PFSK-1 (cell line): ENCODE data around the gene CABP4.

Experiments
- FOXP2 ChIP-seq: optimal IDR thresholded peaks from 2 replicates; pipeline ENCODE3; 2011; ENCODE audit warnings: borderline replicate concordance, control low read depth, inconsistent platforms; ENCODE audit not compliant: insufficient read depth; ENCODE audit errors: extremely low read length, extremely low read depth
- POLR2AphosphoS5 ChIP-seq: IDR thresholded peaks from 2 replicates; pipeline ENCODE4 v1.6.1; 2012; ENCODE audit warnings: low read depth, mild to moderate bottlenecking, control low read depth, low read length, moderate library complexity
- TAF1 ChIP-seq: IDR thresholded peaks from 2 replicates; pipeline ENCODE4 v1.6.1; 2012; ENCODE audit warnings: low read length, control low read depth, borderline replicate concordance; ENCODE audit not compliant: insufficient read depth
- TF ChIP-seq, protein P1 (sequence below), 2 experiments: IDR thresholded peaks; 2 replicates each; pipeline versions ENCODE4 v1.6.1 to v1.8.0; 2011 to 2012; ENCODE audit warnings: low read depth in 2 of 2, low read length in 2 of 2, control low read depth in 1 of 2, inconsistent platforms in 1 of 2, mild to moderate bottlenecking in 1 of 2, moderate library complexity in 1 of 2; ENCODE audit not compliant: insufficient read depth in 1 of 2

DNA sequence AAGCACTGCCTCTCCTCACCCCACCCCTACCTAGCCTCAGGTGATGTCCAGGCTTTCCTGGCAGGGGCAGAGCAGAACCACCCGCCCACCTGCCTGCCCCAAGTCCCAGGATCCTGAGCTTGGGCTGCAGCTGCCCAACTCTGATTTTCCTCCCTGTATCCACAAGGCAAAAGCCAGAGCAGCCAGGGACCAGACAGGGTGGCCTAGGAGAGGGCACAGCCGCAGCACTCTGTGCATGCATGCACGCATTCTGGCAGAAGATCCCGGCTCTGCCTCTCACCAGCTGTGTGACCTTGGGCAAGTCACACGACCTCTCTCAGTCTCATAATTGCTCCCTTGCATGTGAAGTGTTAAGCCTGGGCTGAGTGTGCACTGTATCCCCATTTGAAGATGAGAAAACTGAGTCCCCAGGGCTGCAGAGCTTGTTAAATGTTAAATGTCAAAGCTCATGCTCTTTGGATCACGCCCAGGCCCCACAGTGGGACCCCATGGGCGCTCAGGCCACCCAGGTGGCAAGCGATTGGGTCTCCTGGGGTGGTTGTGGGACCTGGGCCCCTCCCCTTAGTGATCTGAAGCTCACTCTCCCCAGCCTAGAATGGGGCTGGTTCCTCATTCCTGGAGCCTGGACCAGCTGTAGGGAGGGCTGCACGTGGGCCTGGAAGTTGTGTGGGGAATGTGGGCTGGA lies 42.5 kb upstream of the CABP4 start:
- TF ChIP-seq FOXP2 = no peak
- no peak for TF ChIP-seq TAF1
- no peak for TF ChIP-seq POLR2AphosphoS5
- TF ChIP-seq, protein P1, sequence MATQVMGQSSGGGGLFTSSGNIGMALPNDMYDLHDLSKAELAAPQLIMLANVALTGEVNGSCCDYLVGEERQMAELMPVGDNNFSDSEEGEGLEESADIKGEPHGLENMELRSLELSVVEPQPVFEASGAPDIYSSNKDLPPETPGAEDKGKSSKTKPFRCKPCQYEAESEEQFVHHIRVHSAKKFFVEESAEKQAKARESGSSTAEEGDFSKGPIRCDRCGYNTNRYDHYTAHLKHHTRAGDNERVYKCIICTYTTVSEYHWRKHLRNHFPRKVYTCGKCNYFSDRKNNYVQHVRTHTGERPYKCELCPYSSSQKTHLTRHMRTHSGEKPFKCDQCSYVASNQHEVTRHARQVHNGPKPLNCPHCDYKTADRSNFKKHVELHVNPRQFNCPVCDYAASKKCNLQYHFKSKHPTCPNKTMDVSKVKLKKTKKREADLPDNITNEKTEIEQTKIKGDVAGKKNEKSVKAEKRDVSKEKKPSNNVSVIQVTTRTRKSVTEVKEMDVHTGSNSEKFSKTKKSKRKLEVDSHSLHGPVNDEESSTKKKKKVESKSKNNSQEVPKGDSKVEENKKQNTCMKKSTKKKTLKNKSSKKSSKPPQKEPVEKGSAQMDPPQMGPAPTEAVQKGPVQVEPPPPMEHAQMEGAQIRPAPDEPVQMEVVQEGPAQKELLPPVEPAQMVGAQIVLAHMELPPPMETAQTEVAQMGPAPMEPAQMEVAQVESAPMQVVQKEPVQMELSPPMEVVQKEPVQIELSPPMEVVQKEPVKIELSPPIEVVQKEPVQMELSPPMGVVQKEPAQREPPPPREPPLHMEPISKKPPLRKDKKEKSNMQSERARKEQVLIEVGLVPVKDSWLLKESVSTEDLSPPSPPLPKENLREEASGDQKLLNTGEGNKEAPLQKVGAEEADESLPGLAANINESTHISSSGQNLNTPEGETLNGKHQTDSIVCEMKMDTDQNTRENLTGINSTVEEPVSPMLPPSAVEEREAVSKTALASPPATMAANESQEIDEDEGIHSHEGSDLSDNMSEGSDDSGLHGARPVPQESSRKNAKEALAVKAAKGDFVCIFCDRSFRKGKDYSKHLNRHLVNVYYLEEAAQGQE (IDR thresholded peaks at IDR 0.05; ENCODE audit: insufficient read depth in 1 of 2, low read depth in 2 of 2, low read length in 2 of 2) = no peak
